Measurements from ENCODE around the gene FAM72B. TPM values are rescaled to one million over a fixed set of nuclear protein-coding genes. Genes with fewer than 3 reads are reported as not detected.
"Not testable (repeated sequence)": the region's sequence is repeated elsewhere in the genome, so short reads cannot be mapped to it uniquely, and the experiment has no call there.

The FAM72B gene
- total RNA-seq, 1 experiment from 2014 or later = 16.4 TPM

GRCh38 chr1:121205786-121206711, 21.9 kb upstream of the FAM72B start:
- intact Hi-C loops (cut with micrococcal nuclease; ENCODE audit: unreplicated experiment); H3K36me3 ChIP-seq (ENCODE audit: insufficient read depth, low read length, poor library complexity, severe bottlenecking); H3K4me1 ChIP-seq (ENCODE audit: insufficient read depth, low read length, poor library complexity, severe bottlenecking); H3K9me3 ChIP-seq (ENCODE audit: low read depth, low read length, poor library complexity, severe bottlenecking); DNase-seq (ENCODE audit: low spot score); H3K27ac ChIP-seq (ENCODE audit: low read depth, low read length, poor library complexity, severe bottlenecking); H3K4me3 ChIP-seq (ENCODE audit: low read depth, low read length, poor library complexity, severe bottlenecking); CTCF ChIA-PET; BruUV-seq (replicated peaks); POLR2A ChIA-PET (ENCODE audit: low non-redundant PET); H3K27me3 ChIP-seq (replicated peaks; ENCODE audit: insufficient read depth, low read depth, low read length, poor library complexity): not testable (repeated sequence)

DNA sequence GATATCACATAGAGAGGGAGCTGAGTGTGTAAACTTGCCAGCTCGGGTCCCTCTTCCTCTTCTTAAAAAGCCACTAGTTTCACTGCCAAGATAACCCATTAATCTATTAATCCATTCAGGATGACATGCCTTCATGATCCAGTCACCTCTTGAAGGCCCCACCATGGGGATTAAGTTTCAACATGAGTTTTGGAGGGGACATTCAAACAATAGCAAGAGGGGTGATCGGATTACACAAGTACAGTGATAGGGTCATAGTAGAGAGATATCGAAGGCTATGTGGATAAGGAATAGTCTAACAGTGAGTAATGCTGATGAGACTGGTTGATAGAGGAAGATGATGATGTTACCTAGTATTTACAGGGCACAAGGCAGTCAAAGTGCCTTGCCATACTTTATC, 18.8 kb upstream of the FAM72B start:
- H3K36me3 ChIP-seq (ENCODE audit: insufficient read depth, low read length, poor library complexity, severe bottlenecking); intact Hi-C loops (cut with micrococcal nuclease; ENCODE audit: unreplicated experiment); H3K4me1 ChIP-seq (ENCODE audit: insufficient read depth, low read length, poor library complexity, severe bottlenecking); H3K4me3 ChIP-seq (ENCODE audit: low read depth, low read length, poor library complexity, severe bottlenecking); BruUV-seq (replicated peaks); H3K9me3 ChIP-seq (ENCODE audit: low read depth, low read length, poor library complexity, severe bottlenecking); POLR2A ChIA-PET (ENCODE audit: low non-redundant PET); H3K27ac ChIP-seq (ENCODE audit: low read depth, low read length, poor library complexity, severe bottlenecking); CTCF ChIA-PET; H3K27me3 ChIP-seq (replicated peaks; ENCODE audit: insufficient read depth, low read depth, low read length, poor library complexity); DNase-seq (ENCODE audit: low spot score): not testable (repeated sequence)

- DNase-seq (ENCODE audit: low spot score); BruUV-seq (replicated peaks); CTCF ChIA-PET; intact Hi-C loops (cut with micrococcal nuclease; ENCODE audit: unreplicated experiment); H3K4me3 ChIP-seq (ENCODE audit: low read depth, low read length, poor library complexity, severe bottlenecking); H3K27me3 ChIP-seq (replicated peaks; ENCODE audit: insufficient read depth, low read depth, low read length, poor library complexity); H3K4me1 ChIP-seq (ENCODE audit: insufficient read depth, low read length, poor library complexity, severe bottlenecking); H3K9me3 ChIP-seq (ENCODE audit: low read depth, low read length, poor library complexity, severe bottlenecking); H3K27ac ChIP-seq (ENCODE audit: low read depth, low read length, poor library complexity, severe bottlenecking); H3K36me3 ChIP-seq (ENCODE audit: insufficient read depth, low read length, poor library complexity, severe bottlenecking); POLR2A ChIA-PET (ENCODE audit: low non-redundant PET): not testable (repeated sequence)
These were observed 17.1 kb upstream of the FAM72B start for GRCh38 chr1:121200985-121201981.

GRCh38 chr1:121200232-121200631, 16.1 kb upstream of the FAM72B start:
- DNase-seq (ENCODE audit: low spot score); H3K9me3 ChIP-seq (ENCODE audit: low read depth, low read length, poor library complexity, severe bottlenecking); BruUV-seq (replicated peaks); H3K4me1 ChIP-seq (ENCODE audit: insufficient read depth, low read length, poor library complexity, severe bottlenecking); H3K4me3 ChIP-seq (ENCODE audit: low read depth, low read length, poor library complexity, severe bottlenecking); H3K36me3 ChIP-seq (ENCODE audit: insufficient read depth, low read length, poor library complexity, severe bottlenecking); POLR2A ChIA-PET (ENCODE audit: low non-redundant PET); CTCF ChIA-PET; H3K27ac ChIP-seq (ENCODE audit: low read depth, low read length, poor library complexity, severe bottlenecking); intact Hi-C loops (cut with micrococcal nuclease; ENCODE audit: unreplicated experiment); H3K27me3 ChIP-seq (replicated peaks; ENCODE audit: insufficient read depth, low read depth, low read length, poor library complexity): not testable (repeated sequence)

DNA sequence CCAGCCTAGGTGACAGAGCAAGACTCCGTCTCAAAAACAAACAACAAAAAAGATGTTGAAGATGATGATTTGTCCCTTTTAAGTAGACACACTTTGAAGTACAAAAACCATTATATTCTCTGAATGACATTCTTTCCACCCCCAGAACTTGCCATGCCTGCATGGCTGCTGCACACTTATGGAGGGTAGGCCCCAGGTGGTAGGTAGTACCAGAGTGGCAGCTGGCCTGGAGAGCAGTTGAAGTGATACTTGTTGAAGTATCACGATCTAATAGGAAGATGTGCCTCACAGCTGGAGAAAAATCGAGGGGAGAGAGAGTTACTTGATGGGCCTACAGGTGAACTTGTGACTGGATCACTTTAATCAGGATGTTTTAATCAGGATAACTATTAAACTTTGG, 15.6 kb upstream of the FAM72B start:
- H3K9me3 ChIP-seq (ENCODE audit: low read depth, low read length, poor library complexity, severe bottlenecking); intact Hi-C loops (cut with micrococcal nuclease; ENCODE audit: unreplicated experiment): not testable (repeated sequence)

DNA sequence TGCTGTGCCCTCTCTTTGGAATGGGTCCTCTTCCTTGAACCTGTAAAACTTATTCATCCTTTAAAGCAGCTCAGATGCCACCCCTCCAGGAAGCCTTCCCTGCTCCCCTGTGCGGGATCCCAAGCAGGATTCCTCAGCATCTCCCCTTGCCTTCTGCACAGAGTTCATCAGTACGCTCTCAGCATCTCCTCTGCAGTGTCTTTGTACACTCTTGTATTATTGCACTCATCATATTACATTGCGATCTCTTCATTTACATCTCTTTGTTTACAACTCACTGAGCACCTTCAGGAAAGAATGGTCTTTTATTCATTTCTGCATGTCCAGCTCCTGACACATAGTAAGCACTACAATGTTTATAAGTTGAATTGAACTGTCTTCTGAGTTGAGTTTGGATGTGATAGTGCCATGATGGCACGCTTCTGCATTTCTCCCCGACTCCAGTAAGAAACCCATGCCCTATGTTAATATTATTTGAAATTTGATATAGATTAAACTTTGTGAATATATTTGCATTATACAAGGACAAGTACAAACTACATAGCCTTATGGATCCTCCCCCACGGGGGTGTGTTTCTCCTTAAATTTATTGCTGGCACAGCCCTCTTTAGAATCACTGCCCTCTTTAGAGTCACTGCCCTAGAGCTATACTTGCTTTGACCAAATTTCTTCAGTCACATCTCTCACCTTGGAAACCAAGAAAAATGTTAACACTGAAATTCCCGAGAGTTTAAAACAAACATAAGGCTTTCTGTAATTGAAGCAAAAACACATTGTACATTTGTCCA, 13.1 kb upstream of the FAM72B start:
- H3K4me3 ChIP-seq (ENCODE audit: low read depth, low read length, poor library complexity, severe bottlenecking); BruUV-seq (replicated peaks); H3K27ac ChIP-seq (ENCODE audit: low read depth, low read length, poor library complexity, severe bottlenecking); intact Hi-C loops (cut with micrococcal nuclease; ENCODE audit: unreplicated experiment); CTCF ChIA-PET; H3K27me3 ChIP-seq (replicated peaks; ENCODE audit: insufficient read depth, low read depth, low read length, poor library complexity); POLR2A ChIA-PET (ENCODE audit: low non-redundant PET); DNase-seq (ENCODE audit: low spot score); H3K9me3 ChIP-seq (ENCODE audit: low read depth, low read length, poor library complexity, severe bottlenecking); H3K4me1 ChIP-seq (ENCODE audit: insufficient read depth, low read length, poor library complexity, severe bottlenecking); H3K36me3 ChIP-seq (ENCODE audit: insufficient read depth, low read length, poor library complexity, severe bottlenecking): not testable (repeated sequence)

More for the DNA sequence above, 15.6 kb upstream of the FAM72B start:
- DNase-seq (ENCODE audit: low spot score); H3K36me3 ChIP-seq (ENCODE audit: insufficient read depth, low read length, poor library complexity, severe bottlenecking); BruUV-seq (replicated peaks); H3K27me3 ChIP-seq (replicated peaks; ENCODE audit: insufficient read depth, low read depth, low read length, poor library complexity); H3K27ac ChIP-seq (ENCODE audit: low read depth, low read length, poor library complexity, severe bottlenecking); H3K4me3 ChIP-seq (ENCODE audit: low read depth, low read length, poor library complexity, severe bottlenecking); POLR2A ChIA-PET (ENCODE audit: low non-redundant PET); H3K4me1 ChIP-seq (ENCODE audit: insufficient read depth, low read length, poor library complexity, severe bottlenecking); CTCF ChIA-PET: not testable (repeated sequence)

DNA sequence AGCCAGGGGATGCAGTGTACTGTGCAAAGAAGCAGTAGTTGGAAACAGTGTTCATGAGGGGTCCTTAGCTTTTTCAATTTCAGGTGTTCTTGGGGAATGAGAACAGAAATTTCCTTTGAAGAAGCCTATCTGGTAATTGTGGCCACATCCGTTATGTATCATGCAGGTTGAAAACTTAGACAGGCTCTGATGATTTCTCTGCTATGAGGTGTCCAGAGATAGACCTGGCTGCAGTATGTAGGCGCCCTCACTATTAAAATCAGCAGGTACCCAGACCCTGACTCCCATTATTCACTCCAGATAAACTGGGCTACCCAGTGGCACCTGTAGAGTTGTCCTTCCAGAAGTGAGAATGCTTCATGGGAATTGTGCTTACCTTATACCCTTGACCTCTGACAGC, 8.4 kb upstream of the FAM72B start:
- DNase-seq (ENCODE audit: low spot score); POLR2A ChIA-PET (ENCODE audit: low non-redundant PET); H3K27me3 ChIP-seq (replicated peaks; ENCODE audit: insufficient read depth, low read depth, low read length, poor library complexity); H3K4me1 ChIP-seq (ENCODE audit: insufficient read depth, low read length, poor library complexity, severe bottlenecking); H3K9me3 ChIP-seq (ENCODE audit: low read depth, low read length, poor library complexity, severe bottlenecking); H3K27ac ChIP-seq (ENCODE audit: low read depth, low read length, poor library complexity, severe bottlenecking); H3K36me3 ChIP-seq (ENCODE audit: insufficient read depth, low read length, poor library complexity, severe bottlenecking); CTCF ChIA-PET; intact Hi-C loops (cut with micrococcal nuclease; ENCODE audit: unreplicated experiment); BruUV-seq (replicated peaks); H3K4me3 ChIP-seq (ENCODE audit: low read depth, low read length, poor library complexity, severe bottlenecking): not testable (repeated sequence)
